B cell (primary cell): ENCODE results near the gene LIN28B. TPM values are rescaled to one million over a fixed set of nuclear protein-coding genes. Genes with fewer than 3 reads are reported as not detected.
"Not testable (repeated sequence)": the region's sequence is repeated elsewhere in the genome, so short reads cannot be mapped to it uniquely, and the experiment has no call there.

ENCODE experiments used
- ATAC-seq: fragments of 200-7000 bp; cut with Tn5 transposase; one replicate; pipeline ENCODE4 v1.10.0; 2021; ENCODE audit warnings: low read depth, mild to moderate bottlenecking, moderate number of reproducible peaks, moderate library complexity
- CTCF ChIA-PET: fragments of 350-600 bp; sonication (Branson Sonifier 250); formaldehyde crosslinking; loops from one replicate; lab custom pipeline; 2021; ENCODE audit warnings: antibody characterized with exemption, inconsistent platforms; lab: Charles Lee
- POLR2A ChIA-PET: fragments of 350-600 bp; sonication (Branson Sonifier 250); formaldehyde crosslinking; loops from one replicate; lab custom pipeline; 2021; ENCODE audit warnings: antibody characterized with exemption; lab: Charles Lee
- DNase-seq: peaks from one replicate; pipeline ENCODE4 v3.0.0; 2013
- H2AFZ ChIP-seq: 2 replicates; pipeline ENCODE4 v1.6.1; 2012; ENCODE audit warnings: mild to moderate bottlenecking, low read depth, low read length; ENCODE audit not compliant: insufficient read depth, poor library complexity, severe bottlenecking
- H3K27ac ChIP-seq, 2 donors: 1 replicate in 1 of 2; 2 replicates in 1 of 2; pipeline ENCODE4 v1.5.1; 2012 to 2013; ENCODE audit warnings: low read length in 2 of 2, mild to moderate bottlenecking in 2 of 2, moderate library complexity in 1 of 2
- H3K27me3 ChIP-seq, 4 experiments: fragments of 200-600 bp in 1 of 4; sonication (generic) in 1 of 4; replicated peaks in 1 of 4; 1 replicate in 2 of 4; 2 replicates in 2 of 4; pipeline versions ENCODE4 v1.6.1 to v1.7.0; 2013 to 2016; ENCODE audit warnings: low read length in 3 of 4, mild to moderate bottlenecking in 2 of 4, mixed read lengths in 1 of 4, moderate library complexity in 1 of 4; ENCODE audit not compliant: insufficient read depth in 4 of 4, control insufficient read depth in 3 of 4; ENCODE audit errors: control extremely low read depth in 1 of 4
- H3K36me3 ChIP-seq, 2 experiments: replicated peaks in 1 of 2; 1 replicate in 1 of 2; 2 replicates in 1 of 2; pipeline versions ENCODE4 v1.6.1 to v1.7.1; 2013; ENCODE audit warnings: low read length in 1 of 2; ENCODE audit not compliant: insufficient read depth in 2 of 2, control insufficient read depth in 1 of 2; ENCODE audit errors: control extremely low read depth in 1 of 2, extremely low read depth in 1 of 2
- H3K4me1 ChIP-seq, 2 donors: fragments of 200-600 bp in 1 of 2; sonication (generic) in 1 of 2; 1 replicate in 1 of 2; 2 replicates in 1 of 2; pipeline versions ENCODE4 v1.5.1 to v1.6.1; 2013 to 2017; ENCODE audit warnings: low read length in 2 of 2; ENCODE audit not compliant: control insufficient read depth in 2 of 2, insufficient read depth in 2 of 2
- H3K4me2 ChIP-seq: replicated peaks from 2 replicates; pipeline ENCODE3; 2012; ENCODE audit warnings: mild to moderate bottlenecking, low read depth, low read length; ENCODE audit not compliant: poor library complexity, severe bottlenecking
- H3K4me3 ChIP-seq, 5 experiments: fragments of 200-600 bp in 1 of 5; sonication (generic) in 1 of 5; 1 replicate in 3 of 5; 2 replicates in 2 of 5; pipeline versions ENCODE4 v1.5.1 to v1.7.0; 2011 to 2016; ENCODE audit warnings: low read length in 4 of 5, mild to moderate bottlenecking in 4 of 5, low read depth in 2 of 5, control low read depth in 1 of 5, moderate library complexity in 1 of 5; ENCODE audit not compliant: insufficient read depth in 1 of 5; ENCODE audit errors: control extremely low read depth in 1 of 5, extremely low read depth in 1 of 5
- H3K79me2 ChIP-seq: fragments of 200-600 bp; sonication (generic); one replicate; pipeline ENCODE4 v1.6.0; 2016; ENCODE audit warnings: low read length; ENCODE audit not compliant: control insufficient read depth, insufficient read depth
- H3K9ac ChIP-seq: fragments of 200-600 bp; sonication (generic); 2 replicates; pipeline ENCODE4 v1.6.1; 2017; ENCODE audit warnings: mild to moderate bottlenecking, low read length, moderate library complexity
- H3K9me3 ChIP-seq, 3 donors: one replicate each; pipeline versions ENCODE4 v1.6.1 to v1.7.1; 2013; ENCODE audit warnings: low read length in 2 of 3; ENCODE audit not compliant: control insufficient read depth in 2 of 3, insufficient read depth in 1 of 3; ENCODE audit errors: control extremely low read depth in 1 of 3
- H4K20me1 ChIP-seq: 2 replicates; pipeline ENCODE4 v1.6.0; 2012; ENCODE audit warnings: mild to moderate bottlenecking, low read length; ENCODE audit not compliant: insufficient read depth, control insufficient read depth, poor library complexity, severe bottlenecking
- H3K27ac Mint-ChIP-seq: one replicate; pipeline ENCODE4 v1.8.0; 2021; ENCODE audit warnings: mixed read lengths
- H3K27me3 Mint-ChIP-seq: one replicate; pipeline ENCODE4 v1.8.0; 2021; ENCODE audit warnings: mixed read lengths
- H3K4me1 Mint-ChIP-seq: one replicate; pipeline ENCODE4 v1.8.0; 2021; ENCODE audit warnings: mixed read lengths
- H3K4me3 Mint-ChIP-seq: one replicate; pipeline ENCODE4 v1.8.0; 2021; ENCODE audit warnings: mixed read lengths
- H3K9me3 Mint-ChIP-seq: one replicate; pipeline ENCODE4 v1.8.0; 2022; ENCODE audit warnings: mixed read lengths; ENCODE audit not compliant: insufficient read depth
- WGBS: methylation state at CpG from one replicate; pipeline ENCODE4 v1.1.5; 2013; ENCODE audit warnings: missing lambda C conversion rate; ENCODE audit not compliant: insufficient coverage; 5-methylcytosine and 5-hydroxymethylcytosine counted together
- intact Hi-C: fragments of 100-400 bp; cut with micrococcal nuclease; formaldehyde crosslinking; loops from one replicate; pipeline ENCODE4 v1.10.0; 2022
- polyA plus RNA-seq: library from polyadenylated mRNA; depleted of rRNA; stranded (reverse); fragments of >200 nt; gene quantifications from 2 replicates; pipeline ENCODE4 v1.2.3, GENCODE V29; 2012
- total RNA-seq, 2 donors: library from RNA; stranded (reverse); fragments of 120-200 nt in 1 of 2; gene quantifications; 1 replicate in 1 of 2; 2 replicates in 1 of 2; pipeline versions ENCODE4 v1.2.3 to v1.2.4, GENCODE V29; 2013 to 2022
- TF ChIP-seq, protein P1 (sequence below): fragments of 200-600 bp; IDR thresholded peaks from one replicate; pipeline ENCODE4 v1.8.0; 2022; ENCODE audit warnings: antibody characterized with exemption, mild to moderate bottlenecking

LIN28B gene
- total and polyA plus RNA-seq, 2 donors (not counting 1 experiment from before 2014, with no cell fraction given): not detected

DNA sequence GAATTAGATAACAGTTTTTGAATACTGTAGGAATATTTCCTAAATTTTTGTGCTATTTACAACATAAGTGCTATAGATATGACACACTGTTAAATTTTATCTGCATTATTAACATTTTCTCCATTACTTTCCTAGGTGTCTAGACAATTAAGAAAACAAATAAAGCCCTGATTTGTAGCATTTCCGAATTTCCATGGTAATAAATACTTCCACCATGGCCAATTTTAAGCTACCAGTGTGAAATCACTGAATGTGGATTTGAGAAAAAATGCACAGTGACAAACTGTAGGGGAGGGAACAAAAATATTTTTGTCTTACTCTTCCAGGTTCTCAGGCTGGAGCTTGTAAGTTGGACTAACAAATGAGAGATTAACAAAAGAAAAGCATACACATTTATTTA is 27.9 kb downstream of the LIN28B start:
- H3K9me3 Mint-ChIP-seq: no peaks in the 10 kb centered on the region
- no peaks in the 10 kb centered on the region for H3K79me2 ChIP-seq
- no CpG with 5 or more reads among the region's 1 CpG for WGBS
- H3K4me1 ChIP-seq: no peaks in the 10 kb centered on the region
- H3K27ac ChIP-seq: no peak overlapping the region
- POLR2A ChIA-PET: no interaction called here
- no peaks in the 10 kb centered on the region for H3K9me3 ChIP-seq
- intact Hi-C loops: no loop called here
- H3K4me2 ChIP-seq: no peak overlapping the region
- H3K4me3 Mint-ChIP-seq: no peak overlapping the region
- H3K9ac ChIP-seq: no peak overlapping the region
- no peak overlapping the region for H2AFZ ChIP-seq
- H3K4me1 Mint-ChIP-seq: no peaks in the 10 kb centered on the region
- no peaks in the 10 kb centered on the region for H3K36me3 ChIP-seq
- H3K27me3 Mint-ChIP-seq: no peaks in the 10 kb centered on the region
- CTCF ChIA-PET: interaction anchor here (0.8 kb wide), 1 partner anchor 21 kb away, joined by 3 read pairs; no protein-coding TSS in a partner anchor
- TF ChIP-seq, protein P1, sequence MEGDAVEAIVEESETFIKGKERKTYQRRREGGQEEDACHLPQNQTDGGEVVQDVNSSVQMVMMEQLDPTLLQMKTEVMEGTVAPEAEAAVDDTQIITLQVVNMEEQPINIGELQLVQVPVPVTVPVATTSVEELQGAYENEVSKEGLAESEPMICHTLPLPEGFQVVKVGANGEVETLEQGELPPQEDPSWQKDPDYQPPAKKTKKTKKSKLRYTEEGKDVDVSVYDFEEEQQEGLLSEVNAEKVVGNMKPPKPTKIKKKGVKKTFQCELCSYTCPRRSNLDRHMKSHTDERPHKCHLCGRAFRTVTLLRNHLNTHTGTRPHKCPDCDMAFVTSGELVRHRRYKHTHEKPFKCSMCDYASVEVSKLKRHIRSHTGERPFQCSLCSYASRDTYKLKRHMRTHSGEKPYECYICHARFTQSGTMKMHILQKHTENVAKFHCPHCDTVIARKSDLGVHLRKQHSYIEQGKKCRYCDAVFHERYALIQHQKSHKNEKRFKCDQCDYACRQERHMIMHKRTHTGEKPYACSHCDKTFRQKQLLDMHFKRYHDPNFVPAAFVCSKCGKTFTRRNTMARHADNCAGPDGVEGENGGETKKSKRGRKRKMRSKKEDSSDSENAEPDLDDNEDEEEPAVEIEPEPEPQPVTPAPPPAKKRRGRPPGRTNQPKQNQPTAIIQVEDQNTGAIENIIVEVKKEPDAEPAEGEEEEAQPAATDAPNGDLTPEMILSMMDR: no peak
- H3K4me3 ChIP-seq: no peak overlapping the region
- ATAC-seq: no peak
- DNase-seq: no peak
- no peaks in the 10 kb centered on the region for H4K20me1 ChIP-seq
- no peak overlapping the region for H3K27ac Mint-ChIP-seq
- peaks cover 0 to 2% (median 0%) of the 10 kb centered on the region in 4 experiments for H3K27me3 ChIP-seq

DNA sequence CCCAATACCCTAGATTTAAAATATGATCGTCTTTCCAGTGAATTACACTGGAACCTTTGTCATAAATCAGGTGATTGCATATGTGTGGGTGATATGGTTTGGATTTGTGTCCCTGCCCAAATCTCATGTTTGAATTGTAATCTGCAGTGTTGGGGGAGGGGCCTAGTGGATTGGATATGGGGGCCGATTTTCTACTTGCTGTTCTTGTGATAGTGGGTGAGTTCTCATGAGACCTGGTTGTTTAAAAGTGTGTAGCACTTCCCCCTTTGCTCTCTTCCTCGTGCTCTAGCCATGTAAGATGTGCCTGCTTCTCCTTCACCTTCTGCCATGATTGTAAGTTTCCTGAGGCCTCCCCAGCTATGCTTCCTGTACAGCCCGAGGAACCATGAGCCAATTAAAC is 29.0 kb downstream of the LIN28B start:
- CTCF ChIA-PET: not testable (repeated sequence)

More for the DNA sequence above, 29.0 kb downstream of the LIN28B start:
- H3K27me3 ChIP-seq, intact Hi-C loops, H3K4me2 ChIP-seq, H2AFZ ChIP-seq, H3K4me1 ChIP-seq, H3K27me3 Mint-ChIP-seq, H3K9me3 ChIP-seq, H3K27ac ChIP-seq, ATAC-seq, H4K20me1 ChIP-seq, H3K36me3 ChIP-seq, POLR2A ChIA-PET, H3K4me3 Mint-ChIP-seq, H3K9me3 Mint-ChIP-seq, H3K4me1 Mint-ChIP-seq, H3K27ac Mint-ChIP-seq, DNase-seq, H3K4me3 ChIP-seq, H3K9ac ChIP-seq, H3K79me2 ChIP-seq: not testable (repeated sequence)
- WGBS: 67% methylated on average over 1 of the region's 4 CpGs
